Measurements from ENCODE around the gene PHYH.
"Not testable (repeated sequence)": the region's sequence is repeated elsewhere in the genome, so short reads cannot be mapped to it uniquely, and the experiment has no call there.

PHYH gene

GRCh38 chr10:13321576-13321975, 21.7 kb upstream of the PHYH start:
- DNase-seq (ENCODE audit: low spot score): no peak

- no peak for DNase-seq (ENCODE audit: low spot score)
These were observed 19.3 kb upstream of the PHYH start for GRCh38 chr10:13319166-13319565.

GRCh38 chr10:13317474-13317873, 17.6 kb upstream of the PHYH start:
- no peak for DNase-seq (ENCODE audit: low spot score)

GRCh38 chr10:13316635-13317311, 16.9 kb upstream of the PHYH start:
- DNase-seq (ENCODE audit: low spot score): no peak

- DNase-seq (ENCODE audit: low spot score): no peak
These were observed 15.5 kb upstream of the PHYH start for GRCh38 chr10:13315361-13315760.

GRCh38 chr10:13311177-13311575, 11.3 kb upstream of the PHYH start:
- no peak for DNase-seq (ENCODE audit: low spot score)

GRCh38 chr10:13310518-13311176, 10.8 kb upstream of the PHYH start:
- DNase-seq (ENCODE audit: low spot score): no peak

- no peak for DNase-seq (ENCODE audit: low spot score)
These were observed 9.9 kb upstream of the PHYH start for GRCh38 chr10:13309792-13310191.

- DNase-seq (ENCODE audit: low spot score): no peak
These were observed 8.2 kb upstream of the PHYH start for GRCh38 chr10:13308096-13308495.

GRCh38 chr10:13306103-13306502, 6.2 kb upstream of the PHYH start:
- DNase-seq (ENCODE audit: low spot score): no peak

GRCh38 chr10:13302821-13303555, 3.1 kb upstream of the PHYH start:
- no peak for DNase-seq (ENCODE audit: low spot score)

GRCh38 chr10:13298748-13299436, 972 bp downstream of the PHYH start:
- no peak for DNase-seq (ENCODE audit: low spot score)

- no peak for DNase-seq (ENCODE audit: low spot score)
These were observed 3.4 kb downstream of the PHYH start for GRCh38 chr10:13296476-13296875.

- no peak for DNase-seq (ENCODE audit: low spot score)
These were observed 5.1 kb downstream of the PHYH start for GRCh38 chr10:13294784-13295183.

GRCh38 chr10:13291821-13292773, 7.8 kb downstream of the PHYH start:
- no peak for DNase-seq (ENCODE audit: low spot score)

- DNase-seq (ENCODE audit: low spot score): no peak
These were observed 8.8 kb downstream of the PHYH start for GRCh38 chr10:13291061-13291460.

GRCh38 chr10:13284050-13284449, 15.8 kb downstream of the PHYH start:
- no peak for DNase-seq (ENCODE audit: low spot score)

GRCh38 chr10:13282348-13282747, 17.5 kb downstream of the PHYH start:
- DNase-seq (ENCODE audit: low spot score): not testable (repeated sequence)

- no peak for DNase-seq (ENCODE audit: low spot score)
These were observed 23.0 kb downstream of the PHYH start for GRCh38 chr10:13276749-13277365.

GRCh38 chr10:13276146-13276545, 23.7 kb downstream of the PHYH start:
- not testable (repeated sequence) for DNase-seq (ENCODE audit: low spot score)

GRCh38 chr10:13272164-13272571, 27.7 kb downstream of the PHYH start:
- DNase-seq (ENCODE audit: low spot score): no peak

Data from activated CD4-positive, alpha-beta T cell treated with anti-CD3 and anti-CD28 coated beads, Interleukin-2, Interleukin-4, amounts not matched to agents 100 ng/mL and 50 ng/mL, durations not matched to agents 16 hours and 8 hours (primary cell).